H1 (cell line): ENCODE measurements around the gene ZNF697. TPM values are rescaled to one million over a fixed set of nuclear protein-coding genes. Genes with fewer than 3 reads are reported as not detected.

Source experiments
- CTCF ChIA-PET: fragments of 300-600 bp; sonication (Branson Sonifier 250); formaldehyde crosslinking; loops from one replicate; lab custom pipeline; 2021; ENCODE audit not compliant: partially characterized antibody; lab: Charles Lee
- POLR2A ChIA-PET: fragments of 300-600 bp; sonication (Branson Sonifier 250); formaldehyde crosslinking; loops from one replicate; lab custom pipeline; 2021; ENCODE audit warnings: inconsistent platforms; ENCODE audit not compliant: partially characterized antibody; lab: Charles Lee
- DNase-seq, 2 experiments: peaks; one replicate each; pipeline versions ENCODE4 v3.0.0 to v3.0.0-alpha.2; 2010 to 2022; ENCODE audit warnings: low spot score in 2 of 2, low read depth in 1 of 2, mixed read lengths in 1 of 2
- FAIRE-seq: peaks from 2 replicates; lab custom pipeline; 2011; peaks lifted over from hg19 to GRCh38; lab: Jason Lieb, UNC
- H2AFZ ChIP-seq: 2 replicates; pipeline ENCODE4 v1.8.1; 2012; ENCODE audit warnings: low read length, inconsistent platforms
- H2AK5ac ChIP-seq: 2 replicates; pipeline ENCODE4 v1.6.1; 2013; ENCODE audit warnings: low read depth, low read length
- H2BK120ac ChIP-seq: replicated peaks from 2 replicates; pipeline ENCODE3; 2013; ENCODE audit warnings: low read depth, low read length, inconsistent platforms
- H2BK12ac ChIP-seq: 2 replicates; pipeline ENCODE4 v1.6.1; 2013; ENCODE audit warnings: low read depth, low read length
- H2BK15ac ChIP-seq: 2 replicates; pipeline ENCODE4 v1.6.1; 2013; ENCODE audit warnings: low read length
- H2BK20ac ChIP-seq: 2 replicates; pipeline ENCODE4 v1.6.1; 2013; ENCODE audit warnings: low read length
- H2BK5ac ChIP-seq: 2 replicates; pipeline ENCODE4 v1.6.1; 2013; ENCODE audit warnings: low read depth, low read length
- H3K14ac ChIP-seq: 2 replicates; pipeline ENCODE4 v1.6.1; 2013; ENCODE audit warnings: inconsistent platforms; ENCODE audit not compliant: insufficient read length
- H3K18ac ChIP-seq: 2 replicates; pipeline ENCODE4 v1.6.1; 2013; ENCODE audit warnings: low read length; ENCODE audit errors: extremely low read depth
- H3K23ac ChIP-seq: 2 replicates; pipeline ENCODE4 v1.6.1; 2013; ENCODE audit warnings: inconsistent platforms; ENCODE audit not compliant: insufficient read length
- H3K23me2 ChIP-seq: 2 replicates; pipeline ENCODE4 v1.6.1; 2013; ENCODE audit warnings: low read depth, low read length
- H3K27ac ChIP-seq: 2 replicates; pipeline ENCODE4 v1.6.1; 2011; ENCODE audit warnings: low read depth, low read length, inconsistent platforms
- H3K27me3 ChIP-seq, 4 experiments: replicated peaks in 1 of 4; 1 replicate in 1 of 4; 2 replicates in 3 of 4; pipeline versions ENCODE4 v1.6.1 to v1.8.1; 2011 to 2013; ENCODE audit warnings: low read length in 3 of 4, mild to moderate bottlenecking in 3 of 4, inconsistent platforms in 2 of 4, mixed read lengths in 2 of 4, moderate library complexity in 1 of 4; ENCODE audit not compliant: control insufficient read depth in 3 of 4, insufficient read depth in 3 of 4; ENCODE audit errors: extremely low read depth in 1 of 4
- H3K36me3 ChIP-seq, 4 experiments: 2 replicates each; pipeline versions ENCODE4 v1.6.1 to v1.8.1; 2011 to 2013; ENCODE audit warnings: mild to moderate bottlenecking in 4 of 4, low read length in 3 of 4, moderate library complexity in 2 of 4, control low read depth in 1 of 4, inconsistent platforms in 1 of 4; ENCODE audit not compliant: insufficient read depth in 4 of 4, control insufficient read depth in 2 of 4
- H3K4ac ChIP-seq: replicated peaks from 2 replicates; pipeline ENCODE3; 2013; ENCODE audit warnings: low read length, low read depth, mixed read lengths, inconsistent platforms; ENCODE audit not compliant: insufficient read length
- H3K4me1 ChIP-seq, 4 experiments: replicated peaks in 1 of 4; 1 replicate in 1 of 4; 2 replicates in 3 of 4; pipeline versions ENCODE4 v1.6.1 to v1.8.1; 2011 to 2013; ENCODE audit warnings: low read length in 3 of 4, inconsistent platforms in 2 of 4, mixed read lengths in 1 of 4; ENCODE audit not compliant: insufficient read depth in 4 of 4, control insufficient read depth in 3 of 4
- H3K4me2 ChIP-seq, 2 experiments: 2 replicates each; pipeline versions ENCODE4 v1.6.1 to v1.8.1; 2011 to 2013; ENCODE audit warnings: low read depth in 2 of 2, low read length in 2 of 2, control low read depth in 1 of 2, inconsistent platforms in 1 of 2, mild to moderate bottlenecking in 1 of 2; ENCODE audit not compliant: insufficient read depth in 1 of 2
- H3K4me3 ChIP-seq, 4 experiments: fragments of 200-600, 300-600 bp in 1 of 4; sonication (generic), shearing (Covaris generic), sonication (Bioruptor Twin) in 1 of 4; 2 replicates each; pipeline versions ENCODE4 v1.5.1 to v1.8.1; 2011 to 2016; ENCODE audit warnings: low read length in 4 of 4, low read depth in 3 of 4, control low read depth in 2 of 4, inconsistent platforms in 2 of 4, mild to moderate bottlenecking in 2 of 4, mixed read lengths in 1 of 4, moderate library complexity in 1 of 4; ENCODE audit not compliant: insufficient read depth in 2 of 4; ENCODE audit errors: extremely low read depth in 1 of 4
- H3K56ac ChIP-seq: replicated peaks from 2 replicates; pipeline ENCODE3; 2013; ENCODE audit warnings: low read depth, mild to moderate bottlenecking, mixed read lengths, low read length, inconsistent platforms; ENCODE audit not compliant: insufficient read length
- H3K79me1 ChIP-seq: 2 replicates; pipeline ENCODE4 v1.6.1; 2013; ENCODE audit warnings: low read depth, low read length, control low read depth
- H3K79me2 ChIP-seq, 2 experiments: 2 replicates each; pipeline versions ENCODE4 v1.6.1 to v1.8.1; 2012 to 2013; ENCODE audit warnings: low read length in 2 of 2, mild to moderate bottlenecking in 2 of 2, inconsistent platforms in 1 of 2; ENCODE audit not compliant: insufficient read depth in 2 of 2, control insufficient read depth in 1 of 2
- H3K9ac ChIP-seq, 4 experiments: replicated peaks in 1 of 4; 1 replicate in 1 of 4; 2 replicates in 3 of 4; pipeline versions ENCODE4 v1.6.1 to v1.8.1; 2011 to 2013; ENCODE audit warnings: low read depth in 3 of 4, low read length in 3 of 4, control low read depth in 2 of 4, mild to moderate bottlenecking in 2 of 4, moderate library complexity in 2 of 4, inconsistent platforms in 1 of 4; ENCODE audit errors: extremely low read depth in 1 of 4
- H3K9me3 ChIP-seq, 2 experiments: 2 replicates each; pipeline versions ENCODE4 v1.6.1 to v1.8.1; 2012 to 2013; ENCODE audit warnings: mild to moderate bottlenecking in 2 of 2, moderate library complexity in 2 of 2, control low read depth in 1 of 2, inconsistent platforms in 1 of 2, low read depth in 1 of 2, low read length in 1 of 2, mixed read lengths in 1 of 2; ENCODE audit not compliant: insufficient read depth in 2 of 2
- H4K20me1 ChIP-seq, 2 experiments: replicated peaks in 1 of 2; 2 replicates each; pipeline versions ENCODE3 to v1.8.1; 2011 to 2013; ENCODE audit warnings: inconsistent platforms in 2 of 2, low read length in 2 of 2, mild to moderate bottlenecking in 1 of 2; ENCODE audit not compliant: insufficient read depth in 2 of 2, control insufficient read depth in 1 of 2
- H4K5ac ChIP-seq: 2 replicates; pipeline ENCODE4 v1.6.1; 2013; ENCODE audit warnings: low read length, low read depth, mixed read lengths, inconsistent platforms; ENCODE audit not compliant: insufficient read length
- H4K8ac ChIP-seq: 2 replicates; pipeline ENCODE4 v1.8.0; 2013; ENCODE audit warnings: mild to moderate bottlenecking, moderate library complexity, low read length, inconsistent platforms; ENCODE audit not compliant: insufficient read depth; ENCODE audit errors: extremely low read depth
- H4K91ac ChIP-seq: replicated peaks from 2 replicates; pipeline ENCODE3; 2013; ENCODE audit warnings: low read length, mixed read lengths, inconsistent platforms; ENCODE audit not compliant: insufficient read length
- CBX5 ChIP-seq: fragments of 300-800, 300-1000 bp; sonication (generic); IDR thresholded peaks from 2 replicates; pipeline ENCODE4 v1.7.1; 2016; ENCODE audit warnings: antibody characterized with exemption, low read length, low read depth
- CHD2 ChIP-seq: IDR thresholded peaks from 2 replicates; pipeline ENCODE4 v1.6.1; 2012; ENCODE audit warnings: low read length, improper control_type of control experiment
- CTBP2 ChIP-seq: IDR thresholded peaks from 2 replicates; pipeline ENCODE4 v1.7.0; 2011; ENCODE audit warnings: borderline replicate concordance, mild to moderate bottlenecking, moderate library complexity, mixed read lengths, low read length; ENCODE audit not compliant: insufficient read depth, insufficient read length
- EZH2 ChIP-seq: fragments of 200-600 bp; sonication (generic); IDR thresholded peaks from 2 replicates; pipeline ENCODE4 v1.7.1; 2012; ENCODE audit warnings: low read depth, mild to moderate bottlenecking, moderate library complexity, low read length, inconsistent platforms; ENCODE audit not compliant: severe bottlenecking
- NANOG ChIP-seq: IDR thresholded peaks from 2 replicates; pipeline ENCODE4 v1.6.1; 2011; ENCODE audit warnings: low read length, low read depth, mild to moderate bottlenecking, inconsistent platforms; ENCODE audit not compliant: insufficient read depth, poor library complexity, severe bottlenecking
- PHF8 ChIP-seq: fragments of 200-600 bp; sonication (generic); conservative IDR thresholded peaks from 2 replicates; pipeline ENCODE4 v1.7.1; 2012; ENCODE audit warnings: low read depth, mild to moderate bottlenecking, inconsistent platforms, low read length, moderate library complexity
- WGBS, 2 experiments: shearing (Covaris generic) in 1 of 2; methylation state at CpG; one replicate each; pipeline versions ENCODE4 v1.1.6 to v1.1.7; 2013 to 2015; ENCODE audit warnings: low lambda C conversion rate in 2 of 2, mixed read lengths in 2 of 2, inconsistent platforms in 1 of 2, low coverage in 1 of 2, missing lambda C conversion rate in 1 of 2; ENCODE audit not compliant: insufficient replicate concordance in 2 of 2, insufficient coverage in 1 of 2, insufficient read length in 1 of 2; ENCODE audit errors: extremely low coverage in 1 of 2, missing lambda C conversion rate in 1 of 2; 5-methylcytosine and 5-hydroxymethylcytosine counted together
- polyA plus RNA-seq, 7 experiments: library from polyadenylated mRNA; depleted of rRNA in 3 of 7; stranded (reverse) in 5 of 7; unstranded in 2 of 7; fragments of >200 nt in 5 of 7; fragments of 200-250 nt in 2 of 7; gene quantifications; 1 replicate in 5 of 7; 2 replicates in 1 of 7; 4 replicates in 1 of 7; pipeline versions ENCODE4 v1.2.1 to v1.2.3, GENCODE V29; 2011 to 2013; ENCODE audit warnings: missing spikeins in 2 of 7, mixed read lengths in 2 of 7
- total RNA-seq: library from RNA; stranded (reverse); fragmentation: NEBNext Ultra II Directional; extraction: Animal tissue kit (Norgen Biotek cat#: 25700); gene quantifications from 2 replicates; pipeline ENCODE4 v1.2.1, GENCODE V29; 2021

Gene ZNF697
- total and polyA plus RNA-seq, 2 of the 8 experiments (the other 6 are each of a cell fraction or from before 2014, with no cell fraction given), result 5.6 to 18.3 TPM

- CTCF ChIA-PET, result interaction anchor here (2.1 to 32.7 kb wide), 4 partner anchors 10 to 17 kb away, joined by 7 to 786 read pairs (median 400); partner anchors contain the start of gene ZNF697
- POLR2A ChIA-PET, result interaction anchor here (0.9 to 2.9 kb wide), 2 partner anchors 10 to 73 kb away, joined by 5 to 19 read pairs; partner anchors contain the start of gene ZNF697
- Histone ChIP-seq H3K14ac (no peak overlapping the region), H3K79me1 (peaks cover 3% of the 10 kb centered on the region), H3K9ac (no peak overlapping the region), H2BK15ac (no peak overlapping the region), H3K56ac (no peak overlapping the region), H3K4ac (no peak overlapping the region), H3K9me3 (no peaks in the 10 kb centered on the region), H2BK5ac (no peak overlapping the region), H3K4me1 (peaks cover 0 to 7% (median 2%) of the 10 kb centered on the region in 4 experiments; a peak in 2 of 7 replicates), H4K91ac (no peak overlapping the region), H2AFZ (no peak overlapping the region), H2BK120ac (no peak overlapping the region), H3K18ac (no peak overlapping the region), H3K4me2 (no peak overlapping the region), H2BK20ac (no peak overlapping the region), H3K4me3 (no peak overlapping the region), H3K27ac (no peak overlapping the region), H3K23me2 (no peaks in the 10 kb centered on the region), H4K5ac (no peak overlapping the region), H4K20me1 (peaks cover 2 to 6% of the 10 kb centered on the region in 2 experiments), H4K8ac (no peak overlapping the region), H2AK5ac (no peak overlapping the region), H2BK12ac (no peak overlapping the region), H3K23ac (no peak overlapping the region), H3K27me3 (no peaks in the 10 kb centered on the region), H3K79me2 (peaks cover 0 to 73% of the 10 kb centered on the region in 2 experiments; a peak in 3 of 4 replicates), H3K36me3 (no peaks in the 10 kb centered on the region; a peak in 2 of 8 replicates)
- FAIRE-seq (no peak), DNase-seq (no peak)
- 90% methylated on average over 1 of the region's 1 CpG; no CpG with 5 or more reads in 1 of the 2 experiments for WGBS, 2 experiments
- TF ChIP-seq PHF8 (no peak), EZH2 (no peak), CBX5 (no peak), CHD2 (no peak), NANOG (no peak), CTBP2 (no peak)
These were observed 10.4 kb downstream of the ZNF697 start for GRCh38 chr1:119637710-119638109.
